Measurements from ENCODE around the gene ALK. TPM values are rescaled to one million over a fixed set of nuclear protein-coding genes. Genes with fewer than 3 reads are reported as not detected.

The ALK gene
- total and polyA plus RNA-seq, 10 of the 15 experiments (the other 5 are each of a cell fraction or from before 2014, with no cell fraction given) = 0.11 TPM; not detected in 9

- in situ Hi-C loops (cut with MboI) = no loop called here
- Histone ChIP-seq H3K36me3 (ENCODE audit: control insufficient read depth in 2 of 2, insufficient read depth in 2 of 2, low read length in 1 of 2) (no peaks in the 10 kb centered on the region), H4K20me1 (ENCODE audit: control insufficient read depth, insufficient read depth) (no peaks in the 10 kb centered on the region; the same call in 1 of the 2 replicates), H3K9ac (ENCODE audit: control insufficient read depth, insufficient read depth, low read length) (no peak overlapping the region), H3K9me3 (replicated peaks; ENCODE audit: control insufficient read depth, insufficient read depth, low read length) (no peaks in the 10 kb centered on the region), H3K4me2 (ENCODE audit: control insufficient read depth, insufficient read depth) (no peak overlapping the region), H3K27ac (ENCODE audit: control insufficient read depth, insufficient read depth) (no peak overlapping the region), H3K27me3 (replicated peaks in 1 of 2; ENCODE audit: control insufficient read depth in 2 of 2, insufficient read depth in 2 of 2, low read length in 1 of 2) (no peaks in the 10 kb centered on the region; a peak in 1 of 4 replicates), H3K4me3 (no peak overlapping the region), H3K4me1 (ENCODE audit: control insufficient read depth, insufficient read depth, low read length) (no peaks in the 10 kb centered on the region), H2AFZ (ENCODE audit: control insufficient read depth, low read depth, low read length) (no peak overlapping the region), H3K79me2 (ENCODE audit: control insufficient read depth, insufficient read depth, low read length) (no peaks in the 10 kb centered on the region)
- BruUV-seq (replicated peaks) = no TSS peak
- intact Hi-C loops (cut with micrococcal nuclease; ENCODE audit: unreplicated experiment) = loop anchor here (10.0 kb wide), 1 partner anchor 273 kb away; no protein-coding TSS in a partner anchor
- ChIA-PET SMC1A (ENCODE audit: uncharacterized antibody, unreplicated experiment) (interaction anchor here (1.0 kb wide), 1 partner anchor 65 kb away, joined by 3 read pairs; no protein-coding TSS in a partner anchor), RAD21 (ENCODE audit: unreplicated experiment) (interaction anchor here (1.1 kb wide), 1 partner anchor 8 kb away, joined by 3 read pairs; no protein-coding TSS in a partner anchor), CTCF (interaction anchor here (1.2 kb wide), 1 partner anchor 9 kb away, joined by 3 read pairs; no protein-coding TSS in a partner anchor), POLR2A (interaction anchor here (1.0 kb wide), 1 partner anchor 8 kb away, joined by 4 read pairs; no protein-coding TSS in a partner anchor)
- FAIRE-seq = no peak
- no peak for DNase-seq (ENCODE audit: low read depth, low spot score)
- 39% methylated on average over 5 of the region's 5 CpGs for WGBS (ENCODE audit: insufficient coverage, insufficient replicate concordance, low lambda C conversion rate, missing lambda C conversion rate)
- ATAC-seq = no peak
- TF ChIP-seq SREBF2 (IDR thresholded peaks at IDR 0.05; ENCODE audit: low read length) (no peak), IRF4 (IDR thresholded peaks at IDR 0.05; ENCODE audit: low read depth, low read length) (no peak), USF1 (IDR thresholded peaks at IDR 0.05; ENCODE audit: borderline replicate concordance, extremely low read length, insufficient read depth, low read depth, low read length) (no peak), JUND (IDR thresholded peaks at IDR 0.05; ENCODE audit: low read depth, low read length) (no peak), SUZ12 (IDR thresholded peaks at IDR 0.05; ENCODE audit: unreplicated experiment) (no peak), USF2 (IDR thresholded peaks at IDR 0.05; ENCODE audit: borderline replicate concordance, low read depth, low read length) (no peak), ZNF592 (IDR thresholded peaks at IDR 0.05) (no peak), CEBPZ (IDR thresholded peaks at IDR 0.05; ENCODE audit: low read depth, low read length) (no peak), GABPA (IDR thresholded peaks at IDR 0.05; ENCODE audit: low read depth) (no peak)
These were observed 333.8 kb downstream of the ALK start for GRCh38 chr2:29587402-29588190.

All from GM12878 (cell line).